Heart left ventricle (tissue), 13 donors: ENCODE results near the gene SPINK6.

Experiments
- CTCF ChIP-seq, 12 donors: fragments of 200-600 bp; sonication (generic) in 4 of 12; IDR thresholded peaks; one replicate each; pipeline versions ENCODE4 v1.5.0 to v1.8.0; 2018 to 2022; ENCODE audit warnings: antibody characterized with exemption in 12 of 12, mild to moderate bottlenecking in 5 of 12
- POLR2A ChIP-seq, 2 donors: fragments of 450-650 bp; IDR thresholded peaks; one replicate each; pipeline ENCODE4 v1.6.1; 2017; ENCODE audit warnings: antibody characterized with exemption in 2 of 2, mild to moderate bottlenecking in 2 of 2, moderate library complexity in 2 of 2
- donor health status: ischemic (EF 13 %, LVEDD 7.1; RV severe dilation, severe dysfunction).
- donor health status: DM: no; HTN: yes; CAD: no.
- donor health status: DM: no; HTN: no; CAD: no.
- donor health status: ischemic (EF 25% LVEDD 6.9; RV normal size, moderate dysfunction).
- donor health status: ischemic (EF 25% LVEDD 5.7; RV mildly dilated, moderate dysfunction).
- donor health status: ischemic (EF 35%, LVEDD 5.7; RV mildly dilated, moderate dysfunction).
- donor health status: nonischemic (EF 11% LVEDD 7.7; RV severe dilation, severe dysfunction).
- donor health status: DM: yes; HTN: yes; CAD: no.
- donor health status: PGD.
- donor health status: ischemic (EF 29% LVEDD 5.4; RV normal size, mild dysfunction).
- donor health status: nonischemic (EF 23%, LVEDD 6.1; RV moderate dilation, normal function).

GRCh38 chr5:148205865-148206264, 3.0 kb downstream of the SPINK6 start:
- TF ChIP-seq CTCF (IDR thresholded peaks at IDR 0.05): no peak
- TF ChIP-seq POLR2A (IDR thresholded peaks at IDR 0.05): no peak
